A549 (cell line): ENCODE data around the gene SMIM29.

Experiments
- CHD2 ChIP-seq: fragments of 150-350 bp; IDR thresholded peaks from 2 replicates; pipeline ENCODE4 v1.6.1; 2014; ENCODE audit warnings: low read length; ENCODE audit not compliant: partially characterized antibody
- CTCF ChIP-seq: fragments of >200 bp; sonication (Bioruptor Twin); formaldehyde crosslinking; IDR thresholded peaks from 3 replicates; pipeline ENCODE4 v1.5.1; 2016
- KDM1A ChIP-seq: fragments of 200-600 bp; sonication (generic); IDR thresholded peaks from 2 replicates; pipeline ENCODE4 v1.6.1; 2016; ENCODE audit warnings: low read depth, mild to moderate bottlenecking
- MAX ChIP-seq: IDR thresholded peaks from 2 replicates; pipeline ENCODE4 v1.6.1; 2012
- NR3C1 ChIP-seq: fragments of >200 bp; sonication (Bioruptor Twin); formaldehyde crosslinking; IDR thresholded peaks from 3 replicates; pipeline ENCODE4 v1.6.1; 2017
- PHF8 ChIP-seq: fragments of 200-600 bp; sonication (generic); IDR thresholded peaks from 2 replicates; pipeline ENCODE4 v1.6.1; 2016; ENCODE audit warnings: low read depth, mild to moderate bottlenecking, antibody characterized with exemption, moderate library complexity, borderline replicate concordance
- RCOR1 ChIP-seq: fragments of 150-350 bp; IDR thresholded peaks from 2 replicates; pipeline ENCODE4 v1.6.1; 2014; ENCODE audit warnings: antibody characterized with exemption, low read length, low read depth
- TF ChIP-seq, protein P1 (sequence below): IDR thresholded peaks from 2 replicates; pipeline ENCODE4 v1.6.1; 2012
- TF ChIP-seq, protein P2 (sequence below): fragments of 200-600 bp; sonication (generic); IDR thresholded peaks from 2 replicates; pipeline ENCODE4 v1.6.1; 2016; ENCODE audit warnings: antibody characterized with exemption, mild to moderate bottlenecking, moderate library complexity
- TF ChIP-seq, protein P3 (sequence below): fragments of 150-350 bp; IDR thresholded peaks from 2 replicates; pipeline ENCODE4 v1.6.1; 2014; ENCODE audit warnings: low read depth, mild to moderate bottlenecking, low read length

DNA sequence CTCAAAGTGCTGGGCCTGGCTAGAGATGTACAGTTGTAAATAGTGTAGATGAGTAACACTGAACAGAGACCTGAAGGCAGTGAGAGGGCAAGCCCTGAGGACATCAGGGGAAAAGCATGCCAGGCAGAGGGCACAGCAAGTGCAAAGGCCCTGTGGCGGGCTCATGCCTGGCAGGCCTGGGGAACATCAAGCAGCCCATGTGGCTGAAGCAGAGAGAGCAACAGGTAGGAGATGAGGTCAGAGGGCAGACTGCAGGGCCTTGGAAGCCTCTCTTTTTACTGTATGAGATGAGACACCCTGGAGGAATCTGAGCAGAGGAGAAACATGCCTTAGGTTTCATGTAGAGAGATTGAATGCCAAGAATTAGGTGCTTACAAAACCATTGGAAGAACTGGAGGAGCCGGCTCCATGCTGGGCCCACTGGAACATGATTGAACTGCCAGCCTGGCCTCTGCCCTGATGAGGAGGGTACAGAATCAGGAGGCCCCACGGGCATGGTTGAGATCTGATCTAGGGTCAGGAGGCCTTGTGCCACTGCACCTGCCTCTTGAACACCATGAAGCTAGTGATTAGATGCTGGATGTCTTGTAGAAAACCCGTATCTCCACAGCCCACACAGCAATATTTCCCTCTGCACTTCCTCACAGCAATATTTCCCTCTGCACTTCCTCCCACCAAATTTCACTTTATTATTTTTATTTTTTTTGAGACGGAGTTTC is 18.0 kb downstream of the SMIM29 start:
- TF ChIP-seq PHF8 = no peak
- TF ChIP-seq CTCF = no peak
- TF ChIP-seq, protein P1, sequence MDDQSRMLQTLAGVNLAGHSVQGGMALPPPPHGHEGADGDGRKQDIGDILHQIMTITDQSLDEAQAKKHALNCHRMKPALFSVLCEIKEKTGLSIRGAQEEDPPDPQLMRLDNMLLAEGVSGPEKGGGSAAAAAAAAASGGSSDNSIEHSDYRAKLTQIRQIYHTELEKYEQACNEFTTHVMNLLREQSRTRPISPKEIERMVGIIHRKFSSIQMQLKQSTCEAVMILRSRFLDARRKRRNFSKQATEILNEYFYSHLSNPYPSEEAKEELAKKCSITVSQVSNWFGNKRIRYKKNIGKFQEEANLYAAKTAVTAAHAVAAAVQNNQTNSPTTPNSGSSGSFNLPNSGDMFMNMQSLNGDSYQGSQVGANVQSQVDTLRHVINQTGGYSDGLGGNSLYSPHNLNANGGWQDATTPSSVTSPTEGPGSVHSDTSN = no peak
- no peak for TF ChIP-seq NR3C1
- no peak for TF ChIP-seq MAX
- TF ChIP-seq RCOR1 = no peak
- TF ChIP-seq, protein P2, sequence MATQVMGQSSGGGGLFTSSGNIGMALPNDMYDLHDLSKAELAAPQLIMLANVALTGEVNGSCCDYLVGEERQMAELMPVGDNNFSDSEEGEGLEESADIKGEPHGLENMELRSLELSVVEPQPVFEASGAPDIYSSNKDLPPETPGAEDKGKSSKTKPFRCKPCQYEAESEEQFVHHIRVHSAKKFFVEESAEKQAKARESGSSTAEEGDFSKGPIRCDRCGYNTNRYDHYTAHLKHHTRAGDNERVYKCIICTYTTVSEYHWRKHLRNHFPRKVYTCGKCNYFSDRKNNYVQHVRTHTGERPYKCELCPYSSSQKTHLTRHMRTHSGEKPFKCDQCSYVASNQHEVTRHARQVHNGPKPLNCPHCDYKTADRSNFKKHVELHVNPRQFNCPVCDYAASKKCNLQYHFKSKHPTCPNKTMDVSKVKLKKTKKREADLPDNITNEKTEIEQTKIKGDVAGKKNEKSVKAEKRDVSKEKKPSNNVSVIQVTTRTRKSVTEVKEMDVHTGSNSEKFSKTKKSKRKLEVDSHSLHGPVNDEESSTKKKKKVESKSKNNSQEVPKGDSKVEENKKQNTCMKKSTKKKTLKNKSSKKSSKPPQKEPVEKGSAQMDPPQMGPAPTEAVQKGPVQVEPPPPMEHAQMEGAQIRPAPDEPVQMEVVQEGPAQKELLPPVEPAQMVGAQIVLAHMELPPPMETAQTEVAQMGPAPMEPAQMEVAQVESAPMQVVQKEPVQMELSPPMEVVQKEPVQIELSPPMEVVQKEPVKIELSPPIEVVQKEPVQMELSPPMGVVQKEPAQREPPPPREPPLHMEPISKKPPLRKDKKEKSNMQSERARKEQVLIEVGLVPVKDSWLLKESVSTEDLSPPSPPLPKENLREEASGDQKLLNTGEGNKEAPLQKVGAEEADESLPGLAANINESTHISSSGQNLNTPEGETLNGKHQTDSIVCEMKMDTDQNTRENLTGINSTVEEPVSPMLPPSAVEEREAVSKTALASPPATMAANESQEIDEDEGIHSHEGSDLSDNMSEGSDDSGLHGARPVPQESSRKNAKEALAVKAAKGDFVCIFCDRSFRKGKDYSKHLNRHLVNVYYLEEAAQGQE = no peak
- TF ChIP-seq, protein P3, sequence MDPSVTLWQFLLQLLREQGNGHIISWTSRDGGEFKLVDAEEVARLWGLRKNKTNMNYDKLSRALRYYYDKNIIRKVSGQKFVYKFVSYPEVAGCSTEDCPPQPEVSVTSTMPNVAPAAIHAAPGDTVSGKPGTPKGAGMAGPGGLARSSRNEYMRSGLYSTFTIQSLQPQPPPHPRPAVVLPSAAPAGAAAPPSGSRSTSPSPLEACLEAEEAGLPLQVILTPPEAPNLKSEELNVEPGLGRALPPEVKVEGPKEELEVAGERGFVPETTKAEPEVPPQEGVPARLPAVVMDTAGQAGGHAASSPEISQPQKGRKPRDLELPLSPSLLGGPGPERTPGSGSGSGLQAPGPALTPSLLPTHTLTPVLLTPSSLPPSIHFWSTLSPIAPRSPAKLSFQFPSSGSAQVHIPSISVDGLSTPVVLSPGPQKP = no peak
- no peak for TF ChIP-seq KDM1A
- no peak for TF ChIP-seq CHD2
